GM21390 (cell line): Measurements from ENCODE around the gene ABCD4.

Experiments
- ATAC-seq: cut with Tn5 transposase; IDR thresholded peaks from one replicate; pipeline ENCODE4 v1.9.1; 2021; ENCODE audit not compliant: unreplicated experiment

ABCD4 gene

GRCh38 chr14:74260525-74261233 lies 42.1 kb downstream of the ABCD4 start:
- no peak for ATAC-seq

- no peak for ATAC-seq
These were observed 43.2 kb downstream of the ABCD4 start for GRCh38 chr14:74259513-74259912.

- no peak for ATAC-seq
These were observed 44.0 kb downstream of the ABCD4 start for GRCh38 chr14:74258764-74259035.

GRCh38 chr14:74257941-74258763 lies 44.6 kb downstream of the ABCD4 start:
- ATAC-seq, result no peak

- ATAC-seq, result peak; percentile 60
These were observed 45.4 kb downstream of the ABCD4 start for GRCh38 chr14:74257078-74257940.

GRCh38 chr14:74255281-74255680 lies 47.5 kb downstream of the ABCD4 start:
- no peak for ATAC-seq

- ATAC-seq, result no peak
These were observed 53.0 kb downstream of the ABCD4 start for GRCh38 chr14:74249433-74250375.

- ATAC-seq, result no peak
These were observed 54.7 kb downstream of the ABCD4 start for GRCh38 chr14:74248017-74248416.

- no peak for ATAC-seq
These were observed 56.2 kb downstream of the ABCD4 start for GRCh38 chr14:74246542-74246941.

- no peak for ATAC-seq
These were observed 57.4 kb downstream of the ABCD4 start for GRCh38 chr14:74245292-74245691.

GRCh38 chr14:74244115-74244514 lies 58.6 kb downstream of the ABCD4 start:
- no peak for ATAC-seq

GRCh38 chr14:74243051-74243450 lies 59.7 kb downstream of the ABCD4 start:
- ATAC-seq, result no peak

GRCh38 chr14:74242780-74243042 lies 60.0 kb downstream of the ABCD4 start:
- ATAC-seq, result no peak

GRCh38 chr14:74242021-74242779 lies 60.5 kb downstream of the ABCD4 start:
- ATAC-seq, result no peak

- ATAC-seq, result no peak
These were observed 61.1 kb downstream of the ABCD4 start for GRCh38 chr14:74241652-74242017.

GRCh38 chr14:74240794-74241651 lies 61.7 kb downstream of the ABCD4 start:
- no peak for ATAC-seq

GRCh38 chr14:74239848-74240793 lies 62.6 kb downstream of the ABCD4 start:
- ATAC-seq, result no peak
